Measurements from ENCODE around the gene N4BP2L1.

- TF ChIP-seq CTCF (IDR thresholded peaks at IDR 0.05), result no peak
- no peak for TF ChIP-seq POLR2A (IDR thresholded peaks at IDR 0.05)
Measured at GRCh38 chr13:32446220-32446619, 18.3 kb upstream of the N4BP2L1 start.
